Astrocyte of the cerebellum (primary cell): ENCODE data around the gene WDR19.

Experiments used
- DNase-seq: peaks from one replicate; pipeline ENCODE4 v3.0.0-alpha.2; 2011; ENCODE audit warnings: low read depth
- H3K4me3 ChIP-seq: 2 replicates; pipeline ENCODE4 v1.5.1; 2011; ENCODE audit warnings: mild to moderate bottlenecking, low read depth, low read length, moderate library complexity
- CTCF ChIP-seq: IDR thresholded peaks from 2 replicates; pipeline ENCODE4 v1.5.1; 2012; ENCODE audit warnings: low read length, low read depth, moderate library complexity, mild to moderate bottlenecking; ENCODE audit errors: missing control alignments
- in situ Hi-C: cut with HindIII; loops from 2 replicates; pipeline ENCODE4 v1.10.0; 2017; ENCODE audit warnings: low sequenced_read_pairs

Gene WDR19

GRCh38 chr4:39230462-39230861, 48.1 kb downstream of the WDR19 start:
- in situ Hi-C loops: no loop called here
- TF ChIP-seq CTCF: no peak
- no peak overlapping the region for H3K4me3 ChIP-seq
- no peak for DNase-seq

- no peak overlapping the region for H3K4me3 ChIP-seq
- TF ChIP-seq CTCF: no peak
- in situ Hi-C loops: no loop called here
- no peak for DNase-seq
Measured at GRCh38 chr4:39231660-39232059, 49.3 kb downstream of the WDR19 start.

GRCh38 chr4:39232100-39232499, 49.8 kb downstream of the WDR19 start:
- DNase-seq: no peak
- in situ Hi-C loops: no loop called here
- TF ChIP-seq CTCF: no peak
- H3K4me3 ChIP-seq: no peak overlapping the region

- H3K4me3 ChIP-seq: no peak overlapping the region
- in situ Hi-C loops: no loop called here
- DNase-seq: no peak
- TF ChIP-seq CTCF: no peak
Measured at GRCh38 chr4:39233114-39233513, 50.8 kb downstream of the WDR19 start.

- no peak for DNase-seq
- no peak overlapping the region for H3K4me3 ChIP-seq
- TF ChIP-seq CTCF: no peak
- in situ Hi-C loops: no loop called here
Measured at GRCh38 chr4:39233783-39234182, 51.5 kb downstream of the WDR19 start.

- no peak overlapping the region for H3K4me3 ChIP-seq
- no peak for TF ChIP-seq CTCF
- in situ Hi-C loops: no loop called here
- no peak for DNase-seq
Measured at GRCh38 chr4:39235021-39235420, 52.7 kb downstream of the WDR19 start.

- TF ChIP-seq CTCF: no peak
- no peak overlapping the region for H3K4me3 ChIP-seq
- DNase-seq: no peak
- in situ Hi-C loops: no loop called here
Measured at GRCh38 chr4:39235696-39236095, 53.4 kb downstream of the WDR19 start.
